Stimulated activated CD4-positive, alpha-beta T cell treated with anti-CD3 and anti-CD28 coated beads, Interleukin-2, amount 100 ng/mL, for 4 hours (primary cell): Measurements from ENCODE around the gene TMEM72.

Experiments
- DNase-seq: peaks from one replicate; pipeline ENCODE4 v3.0.0-alpha.2; 2020; ENCODE audit warnings: low read depth

TMEM72 gene

DNA sequence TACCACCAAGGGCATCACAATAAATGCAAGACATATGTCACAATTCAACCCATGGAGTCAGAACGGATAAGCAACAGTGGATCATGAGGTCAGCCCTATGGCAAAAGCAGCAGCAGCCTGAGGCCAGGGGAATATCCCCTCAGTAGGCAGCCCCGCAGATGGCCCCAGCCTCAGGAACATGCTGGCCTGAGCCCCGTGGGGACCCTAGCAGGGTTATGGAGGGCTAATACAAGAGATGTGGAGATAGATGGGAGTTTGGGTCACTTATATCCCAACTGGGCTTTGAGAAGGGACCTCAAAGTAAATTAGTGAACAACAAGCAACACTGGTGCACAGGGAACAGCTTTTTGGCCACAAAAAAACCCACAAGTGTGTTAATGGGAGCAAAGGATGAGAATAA is 9.1 kb downstream of the TMEM72 start:
- DNase-seq, result no peak

- DNase-seq, result no peak
These were observed 9.9 kb downstream of the TMEM72 start for GRCh38 chr10:44921061-44921460.

GRCh38 chr10:44921506-44921905 is 10.4 kb downstream of the TMEM72 start:
- no peak for DNase-seq

- DNase-seq, result no peak
These were observed 10.9 kb downstream of the TMEM72 start for GRCh38 chr10:44922021-44922420.

DNA sequence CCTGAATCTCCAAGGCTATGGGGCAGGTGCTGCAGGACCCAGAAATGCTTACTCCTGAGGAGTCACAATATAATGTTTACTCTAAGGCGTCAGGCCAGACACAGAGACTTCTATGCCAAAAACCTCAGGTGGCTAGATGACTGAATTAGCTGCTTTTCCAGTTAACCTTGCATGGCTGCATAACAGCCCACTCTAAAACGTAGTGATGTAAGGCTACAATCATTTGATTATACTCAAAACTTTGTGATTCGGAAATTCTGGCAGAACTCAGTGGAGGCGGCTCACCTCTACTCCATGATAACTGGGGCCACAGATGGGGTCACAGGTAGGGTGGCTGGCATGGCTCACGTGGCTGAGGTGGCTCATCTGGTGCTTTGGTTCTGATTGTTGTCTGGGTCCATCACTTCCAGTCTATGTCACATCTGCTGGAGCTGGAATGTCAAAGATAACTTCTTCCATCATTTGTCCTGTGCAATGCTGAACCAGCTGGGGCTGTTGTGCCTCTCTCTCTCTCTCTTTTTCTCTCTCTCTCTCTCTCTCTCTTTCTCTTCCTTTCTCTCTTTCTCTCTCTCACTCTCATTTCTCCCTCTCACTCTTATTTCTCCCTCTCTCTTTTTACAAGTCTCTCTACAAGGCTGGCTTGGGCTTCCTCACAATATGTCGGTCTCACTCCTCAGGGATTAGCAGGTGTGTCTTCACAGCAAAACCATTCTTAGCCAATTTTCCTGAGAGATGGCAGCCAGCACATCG is 11.8 kb downstream of the TMEM72 start:
- DNase-seq, result no peak

- DNase-seq, result no peak
These were observed 12.5 kb downstream of the TMEM72 start for GRCh38 chr10:44923611-44924010.

DNA sequence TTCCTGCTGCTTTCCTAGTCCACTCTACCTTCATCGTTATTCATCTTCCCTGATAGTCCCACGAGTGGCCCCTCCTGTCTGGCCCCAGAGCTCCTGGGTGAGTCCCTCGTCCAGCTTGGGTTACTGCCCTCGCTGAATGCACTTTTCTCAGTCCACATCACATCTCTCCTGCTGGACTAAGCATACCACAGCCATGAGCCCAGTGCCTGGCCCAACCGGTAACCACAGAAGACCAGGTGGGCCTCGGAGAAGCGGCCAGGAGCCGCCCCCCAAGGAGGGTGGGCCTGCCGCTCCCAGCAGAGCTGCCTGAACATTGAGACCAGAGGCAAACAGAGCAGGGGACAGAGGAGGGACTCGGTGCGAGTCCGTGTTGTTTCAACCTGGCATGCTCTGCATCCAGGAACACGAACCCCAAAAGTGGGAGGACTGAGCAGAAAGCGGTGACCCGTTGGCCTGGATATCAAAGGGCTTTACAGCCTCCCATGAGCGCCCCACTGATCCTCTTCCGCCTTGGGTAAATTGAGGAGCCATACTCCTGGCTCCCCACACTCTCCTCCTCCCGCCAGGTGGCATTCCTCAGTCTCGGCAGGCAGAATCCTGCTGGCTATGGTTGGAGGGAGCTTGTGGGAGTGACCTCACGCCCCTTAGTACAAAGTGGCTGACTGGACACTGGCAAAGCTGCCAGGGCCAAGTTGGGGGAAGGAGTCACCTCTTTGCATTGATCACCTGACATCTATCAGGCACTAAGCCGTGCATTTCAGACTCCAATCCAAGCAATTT is 13.3 kb downstream of the TMEM72 start:
- DNase-seq, result no peak

DNA sequence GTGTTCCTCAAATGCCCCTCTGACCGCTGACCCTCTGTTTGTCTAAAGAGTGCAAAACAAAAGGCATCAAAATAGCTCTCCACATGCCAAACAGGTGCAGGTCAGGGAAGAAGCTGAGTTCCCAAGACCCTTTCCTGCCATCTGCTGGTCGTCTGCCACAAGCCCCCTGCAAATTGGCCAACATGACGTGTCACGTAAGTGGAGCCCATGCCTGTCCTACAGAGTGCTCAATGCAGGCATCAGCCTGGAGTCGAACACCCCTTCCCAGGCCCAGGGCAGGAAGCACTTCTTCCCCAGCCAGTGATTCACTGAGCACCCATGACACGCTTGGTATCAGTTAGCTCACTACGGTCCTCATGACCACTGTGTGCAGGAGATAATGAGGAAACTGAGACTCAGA is 14.1 kb downstream of the TMEM72 start:
- DNase-seq, result no peak

GRCh38 chr10:44925811-44926750 is 14.9 kb downstream of the TMEM72 start:
- no peak for DNase-seq

DNA sequence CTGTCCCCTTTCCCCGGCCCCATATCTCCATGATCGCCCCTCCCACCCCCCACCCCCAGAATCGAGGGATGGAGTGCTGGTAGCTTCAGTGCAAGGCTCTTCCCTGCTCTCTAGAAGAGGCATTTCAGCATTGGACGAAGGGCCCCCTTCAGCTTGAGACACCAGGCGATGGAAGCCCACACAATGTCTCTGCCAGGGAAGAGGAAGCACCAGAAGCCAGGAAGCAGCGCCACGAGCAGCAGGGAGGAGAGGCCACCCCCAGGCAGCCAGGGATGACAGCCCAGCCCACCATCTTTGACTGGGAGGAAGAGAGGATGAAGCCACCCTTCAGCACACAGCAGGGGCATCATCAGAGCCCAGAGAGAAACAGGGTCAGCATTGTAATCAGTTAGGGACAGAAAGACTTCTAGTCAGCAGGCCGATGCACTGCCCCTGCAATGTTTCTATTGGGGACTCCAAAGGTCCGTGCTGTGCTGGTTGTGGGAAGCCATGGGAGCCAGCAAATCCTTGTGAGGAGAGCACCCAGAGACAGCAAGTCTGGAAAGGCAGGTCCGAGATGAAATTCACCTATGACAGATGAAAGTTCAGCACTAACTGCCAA is 15.7 kb downstream of the TMEM72 start:
- DNase-seq, result no peak

DNA sequence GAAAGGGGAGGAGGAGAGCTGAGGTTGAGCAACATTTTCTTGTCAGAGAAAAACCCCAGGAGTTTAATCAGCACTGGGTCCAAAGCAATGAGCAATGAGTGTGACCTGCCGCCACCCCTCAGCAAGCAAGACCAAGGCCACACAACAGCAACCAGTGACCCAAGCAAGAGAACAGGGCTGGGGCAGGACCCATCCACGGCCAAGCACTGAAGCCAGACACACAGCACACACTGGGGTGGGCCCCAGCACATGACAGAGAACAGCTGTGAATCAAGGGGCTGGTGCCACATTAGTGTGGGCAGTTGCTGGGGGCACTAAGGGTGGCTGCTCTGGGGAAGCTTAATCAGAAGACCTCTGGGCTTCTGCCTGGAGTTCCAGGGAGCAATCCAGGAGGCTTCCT is 16.2 kb downstream of the TMEM72 start:
- no peak for DNase-seq

DNA sequence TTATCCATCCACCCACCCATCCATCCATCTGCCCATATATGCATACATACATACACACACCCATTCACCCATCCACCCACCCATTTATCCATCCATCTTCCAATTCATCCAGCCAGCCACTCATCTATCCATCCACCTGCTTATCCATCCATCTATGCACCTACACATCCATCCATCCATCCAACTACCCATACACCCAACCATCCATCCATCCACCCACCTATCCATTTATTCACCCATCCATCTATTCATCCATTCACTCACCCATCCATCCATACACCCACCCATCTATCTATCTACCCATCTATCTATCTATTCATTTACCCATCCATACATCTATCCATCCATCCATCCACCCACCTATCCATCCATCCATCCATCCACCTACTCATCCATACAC is 17.3 kb downstream of the TMEM72 start:
- no peak for DNase-seq

DNA sequence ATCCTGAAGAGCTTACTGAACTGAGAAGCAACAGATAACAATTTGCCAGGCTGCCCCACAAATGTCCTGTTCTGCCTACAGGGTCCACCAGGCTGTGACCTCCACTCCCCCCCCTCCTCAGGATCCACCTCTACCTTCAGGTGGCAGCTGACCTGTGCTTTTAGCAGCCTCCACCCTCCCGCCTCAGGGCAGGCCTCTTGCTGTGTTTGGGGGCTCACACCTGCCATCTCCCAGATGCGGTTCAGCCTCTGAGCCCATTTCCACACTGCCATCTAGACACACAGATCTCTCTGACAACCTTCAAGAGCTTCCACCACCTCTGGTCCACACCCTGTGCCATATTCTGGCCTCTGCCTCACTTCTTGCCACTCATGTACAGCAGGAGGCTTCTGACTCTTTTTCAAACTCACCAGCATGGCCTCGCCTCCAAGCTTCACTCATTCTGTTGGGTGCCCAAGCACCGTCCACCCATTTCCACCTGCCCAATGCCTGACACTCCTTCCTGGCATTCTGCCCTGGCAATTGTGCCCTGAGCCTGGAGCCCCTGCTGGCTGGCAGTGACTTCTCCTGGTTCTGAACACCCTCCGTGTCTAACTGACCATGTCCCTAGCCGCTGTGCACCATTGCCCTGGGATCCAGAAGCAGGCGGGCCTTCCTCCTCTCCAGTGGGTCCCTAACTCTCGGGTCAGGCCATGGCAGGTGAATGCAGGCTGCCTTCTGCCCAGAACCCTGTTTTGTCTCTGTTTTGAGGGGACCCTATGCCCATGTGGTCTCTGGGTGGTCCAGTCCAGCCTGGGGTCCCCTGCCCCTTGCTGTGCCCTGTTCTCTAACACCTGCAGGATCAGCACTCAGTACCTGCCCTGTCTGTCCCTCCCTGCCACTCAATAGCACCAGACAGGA is 18.5 kb downstream of the TMEM72 start:
- no peak for DNase-seq

DNA sequence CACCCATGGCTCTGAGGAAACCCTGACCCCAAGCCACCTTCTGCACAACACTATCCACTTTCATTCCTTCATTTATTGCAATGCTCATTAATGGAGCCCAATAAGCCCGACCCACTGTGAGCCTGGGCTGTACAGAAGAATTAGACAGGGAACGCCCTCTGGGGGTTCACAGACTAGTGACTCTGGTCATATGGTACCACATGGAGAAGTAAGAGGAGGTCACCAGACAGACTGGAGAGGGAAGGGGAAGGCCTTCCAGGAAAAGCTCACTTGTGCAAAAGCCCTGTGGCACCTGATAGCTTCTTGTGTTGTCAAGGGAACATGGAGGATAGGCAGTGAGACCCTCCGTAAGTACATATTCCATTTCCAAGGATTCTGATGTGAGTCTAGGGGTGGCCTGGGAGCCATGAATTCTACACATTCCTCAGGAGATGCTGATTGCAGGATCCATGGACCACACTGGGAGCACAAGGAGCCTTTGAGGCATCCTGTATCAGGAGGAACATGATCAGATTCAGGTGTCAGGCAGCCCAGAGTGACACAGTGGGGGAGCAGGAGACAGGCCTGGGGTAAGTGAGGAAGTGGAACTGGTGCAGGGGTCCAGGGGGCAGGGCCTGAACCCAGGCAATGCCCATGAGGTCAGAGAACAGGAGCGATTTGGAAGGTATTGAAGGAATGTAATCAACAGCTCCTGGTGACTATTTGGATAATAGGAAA is 19.9 kb downstream of the TMEM72 start:
- DNase-seq, result no peak

DNA sequence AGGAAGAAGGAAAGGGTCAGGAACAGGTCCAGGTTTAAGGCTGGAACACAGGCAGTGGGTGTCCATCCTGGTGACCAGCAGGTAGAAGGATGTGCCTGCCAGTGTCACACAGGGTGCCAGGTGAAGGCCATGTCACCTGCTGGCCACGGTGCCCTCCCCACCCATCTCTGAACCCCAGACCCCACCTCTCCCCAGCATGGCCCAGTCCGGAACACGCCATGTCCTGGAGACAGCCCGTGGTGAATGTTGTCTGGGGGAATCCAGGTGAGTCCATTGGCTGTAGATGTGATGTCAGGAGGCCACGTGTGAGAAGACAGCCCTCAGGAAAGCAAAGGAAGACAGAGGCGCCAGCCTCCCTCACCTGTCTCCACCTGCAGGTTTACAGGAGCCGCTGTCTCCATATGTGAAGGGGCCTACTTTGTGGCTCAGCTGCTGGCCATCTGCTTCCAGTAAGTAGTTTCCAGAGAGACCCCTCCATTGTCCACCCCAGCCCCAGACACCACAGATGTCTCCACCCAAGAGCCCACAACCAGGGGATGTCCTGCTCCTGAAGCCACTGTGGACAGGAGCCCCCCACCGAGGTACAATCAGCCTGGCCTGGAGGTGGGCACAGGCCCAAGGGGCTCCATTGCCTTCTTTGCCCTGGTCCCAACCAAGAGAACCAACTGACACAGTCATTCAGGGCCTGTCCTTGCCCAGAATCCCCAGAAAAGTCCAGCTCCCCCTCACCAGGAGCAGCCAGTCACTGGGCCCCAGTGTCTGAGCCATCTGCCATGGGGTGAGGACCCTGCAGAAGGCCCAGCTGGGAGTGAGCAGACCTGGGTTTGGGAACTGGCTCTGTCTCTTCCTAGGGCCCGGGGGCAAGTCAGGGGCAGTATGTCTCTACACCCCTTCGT is 20.7 kb downstream of the TMEM72 start:
- DNase-seq, result no peak

- DNase-seq, result peak; percentile 62
These were observed 21.6 kb downstream of the TMEM72 start for GRCh38 chr10:44932517-44933450.

GRCh38 chr10:44933451-44934321 is 22.5 kb downstream of the TMEM72 start:
- no peak for DNase-seq
